GM21423 (cell line): ENCODE results near the gene DENND4B.

ENCODE experiments used
- ATAC-seq: cut with Tn5 transposase; IDR thresholded peaks from one replicate; pipeline ENCODE4 v1.9.1; 2021; ENCODE audit warnings: mild to moderate bottlenecking, moderate library complexity; ENCODE audit not compliant: unreplicated experiment

Gene DENND4B

DNA sequence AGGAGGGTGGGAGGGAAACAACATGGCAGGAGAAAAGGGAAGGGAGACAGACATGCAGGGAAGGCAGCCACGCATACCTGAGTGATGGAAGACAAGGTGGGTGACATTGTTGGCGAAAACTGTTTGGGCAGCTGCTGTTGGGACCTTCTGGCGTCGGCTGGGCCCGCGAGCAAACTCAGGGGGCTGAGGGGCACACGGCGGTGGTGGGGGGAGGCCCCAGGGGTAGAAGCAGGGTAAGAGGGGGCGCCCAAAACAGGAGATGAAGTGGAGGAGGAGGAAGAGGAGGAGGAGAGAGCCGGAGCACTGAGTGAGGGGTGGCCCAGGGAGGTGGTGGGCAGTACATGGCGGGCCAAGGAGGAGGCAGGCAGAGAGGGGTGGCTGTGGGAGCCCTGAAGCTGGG lies 4.7 kb upstream of the DENND4B start:
- ATAC-seq = no peak

DNA sequence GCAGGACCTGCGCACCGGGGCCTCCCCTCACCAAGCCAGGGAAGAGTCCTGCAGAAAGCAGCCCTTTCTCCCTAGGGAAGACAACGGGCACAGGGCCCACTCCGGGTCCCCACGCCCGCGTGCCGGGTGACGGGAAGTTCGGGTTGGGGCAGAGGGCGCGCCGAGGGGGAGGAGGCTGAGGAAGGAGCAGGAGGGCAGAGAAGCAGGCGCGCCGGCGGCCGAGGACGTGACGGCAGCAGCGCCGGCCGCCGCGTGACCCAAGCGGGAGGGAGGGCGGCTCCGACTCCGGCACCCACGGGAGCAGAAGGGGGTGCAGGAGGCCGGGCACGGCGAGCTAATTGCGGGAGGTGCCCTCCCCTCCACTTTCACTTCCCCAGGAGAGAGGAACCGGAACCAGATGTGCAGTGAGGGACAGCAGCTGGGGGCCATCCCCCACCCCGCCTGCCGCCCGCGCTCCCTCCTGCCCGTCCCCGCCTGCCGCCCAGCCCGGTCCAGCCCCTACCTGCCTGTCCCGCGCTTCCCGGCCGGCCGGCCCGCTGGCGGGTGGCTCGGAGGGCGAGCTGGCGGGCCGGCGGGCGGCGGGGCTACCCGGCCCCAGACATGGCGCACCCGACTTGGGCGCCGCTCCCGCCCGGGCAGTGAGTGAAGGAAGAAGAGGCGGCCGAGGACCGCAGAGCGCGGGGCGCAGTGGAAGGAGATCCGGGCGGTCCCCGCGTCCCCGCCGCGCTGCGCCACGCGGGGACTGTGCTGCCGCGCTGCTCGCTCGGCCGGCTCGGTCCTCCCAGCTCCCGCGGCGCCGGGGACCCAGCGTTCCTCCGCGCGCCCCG lies 510 bp downstream of the DENND4B start:
- peak; percentile 67 for ATAC-seq

DNA sequence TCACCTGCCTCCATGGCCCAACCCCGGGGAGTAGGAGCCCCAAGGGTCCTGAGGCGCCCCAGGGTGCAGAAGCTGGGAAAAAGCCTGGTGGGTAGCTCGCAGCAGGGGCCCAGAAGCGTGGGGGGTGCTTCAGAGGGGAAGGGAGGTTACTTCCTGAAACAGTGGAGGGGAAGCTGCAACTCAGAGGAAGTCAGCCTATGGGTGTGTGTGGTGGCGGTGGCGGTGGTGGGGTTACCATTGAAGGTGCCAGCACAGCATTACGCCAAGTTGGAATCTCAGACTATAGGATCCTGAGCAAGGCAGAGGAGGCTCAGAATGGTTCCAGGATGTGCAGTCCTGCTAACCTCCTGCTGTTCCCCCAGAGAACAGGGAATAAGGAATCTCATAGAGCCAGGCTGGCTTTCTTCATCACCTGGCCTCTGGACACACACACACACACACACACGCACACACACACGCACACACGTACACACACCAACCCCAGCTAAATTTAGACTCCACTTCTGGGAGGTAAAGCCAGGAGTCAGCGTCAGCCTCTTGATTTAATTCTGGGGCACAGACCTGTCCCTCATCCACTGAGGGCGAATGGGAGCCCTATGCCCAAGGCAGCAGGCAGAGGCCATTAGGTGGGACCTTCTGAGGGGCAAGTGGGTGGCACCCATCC lies 1.3 kb downstream of the DENND4B start:
- no peak for ATAC-seq

DNA sequence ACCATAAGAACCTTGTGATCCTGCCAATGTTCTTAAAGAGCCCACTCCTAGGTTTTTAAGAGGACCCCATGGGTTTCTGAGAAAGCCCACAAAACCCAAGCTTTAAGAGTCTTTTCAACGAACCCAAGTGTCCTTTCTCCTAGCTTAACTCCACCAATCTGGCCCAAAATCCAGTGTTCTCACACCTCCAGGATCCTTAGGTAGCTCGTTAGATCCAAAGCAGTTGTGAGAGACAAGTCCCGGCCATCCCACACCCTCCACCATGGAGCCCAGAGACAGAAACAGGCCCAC lies 1.7 kb downstream of the DENND4B start:
- ATAC-seq = no peak

DNA sequence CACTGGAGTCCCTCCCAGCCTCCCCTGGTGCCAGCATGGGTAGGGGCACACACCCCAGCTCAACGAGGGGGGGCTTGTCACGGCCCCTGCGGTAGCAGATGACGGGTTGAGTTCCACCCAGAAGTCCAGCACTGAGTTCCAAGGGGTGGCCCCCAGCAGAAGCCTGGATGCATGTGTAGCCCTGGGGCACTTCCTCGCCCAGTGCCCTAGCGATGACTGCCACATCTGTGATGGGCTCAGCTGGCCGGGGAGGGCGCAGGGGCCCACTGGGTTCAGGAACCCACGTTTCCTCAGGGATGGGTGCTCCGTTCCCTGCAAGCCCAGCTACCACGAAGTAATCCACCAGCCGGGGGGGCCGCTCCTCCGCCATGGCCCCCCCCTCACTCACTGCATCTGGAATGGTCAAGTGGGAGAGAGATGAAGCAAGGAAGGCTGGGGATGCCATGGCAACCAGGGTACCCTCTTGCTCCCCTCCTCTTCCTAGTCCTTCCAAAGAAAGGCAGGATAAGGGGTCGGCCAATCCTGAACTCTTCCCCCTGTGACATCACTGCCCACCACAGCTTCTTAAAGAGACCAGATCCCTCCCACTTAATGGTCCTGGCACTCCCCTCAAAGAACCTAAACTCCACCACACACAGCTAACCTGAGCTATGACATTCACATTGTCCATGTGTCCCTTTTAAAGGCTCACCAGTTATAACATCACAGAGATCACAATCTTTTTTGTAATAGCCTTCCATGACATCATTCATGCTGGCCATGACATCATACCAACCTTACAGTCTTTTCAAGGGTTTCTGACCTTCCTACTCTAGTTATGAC lies 2.3 kb downstream of the DENND4B start:
- no peak for ATAC-seq

DNA sequence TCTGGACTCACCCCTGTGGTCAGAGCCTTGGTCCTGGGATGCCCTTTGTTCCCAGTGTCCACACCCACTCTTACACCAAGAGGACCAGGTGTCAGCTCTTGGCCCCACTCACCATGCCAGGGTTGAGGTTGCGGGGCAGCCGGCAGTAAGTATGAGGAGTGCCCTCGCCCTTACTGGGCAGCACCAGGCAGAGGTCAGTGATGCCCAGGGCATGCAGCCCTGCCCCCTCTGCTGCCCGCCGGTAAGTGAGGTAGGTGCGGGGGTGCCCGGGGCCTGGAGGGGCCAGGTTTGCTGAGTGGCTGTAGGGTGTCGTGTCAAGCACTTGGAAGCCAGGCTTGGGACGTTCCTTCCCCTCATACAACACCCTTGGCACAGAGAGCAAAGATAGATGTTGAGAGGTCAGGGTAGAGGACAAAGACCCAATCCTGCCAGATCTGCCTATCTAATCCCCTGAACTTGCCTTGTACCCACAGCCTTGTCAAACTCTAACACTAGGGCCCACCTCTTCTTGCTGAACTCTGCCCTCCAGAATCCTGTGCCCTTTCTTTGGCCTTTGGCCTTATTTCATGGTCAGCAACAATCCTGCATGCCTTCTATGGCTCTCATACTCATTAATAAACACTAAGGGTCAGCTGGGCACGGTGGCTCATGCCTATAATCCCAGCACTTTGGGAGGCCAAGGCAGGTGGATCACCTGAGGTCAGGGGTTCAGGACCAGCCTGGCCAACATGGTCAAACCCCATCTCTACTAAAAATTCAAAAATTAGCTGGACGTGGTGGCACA lies 3.6 kb downstream of the DENND4B start:
- no peak for ATAC-seq

DNA sequence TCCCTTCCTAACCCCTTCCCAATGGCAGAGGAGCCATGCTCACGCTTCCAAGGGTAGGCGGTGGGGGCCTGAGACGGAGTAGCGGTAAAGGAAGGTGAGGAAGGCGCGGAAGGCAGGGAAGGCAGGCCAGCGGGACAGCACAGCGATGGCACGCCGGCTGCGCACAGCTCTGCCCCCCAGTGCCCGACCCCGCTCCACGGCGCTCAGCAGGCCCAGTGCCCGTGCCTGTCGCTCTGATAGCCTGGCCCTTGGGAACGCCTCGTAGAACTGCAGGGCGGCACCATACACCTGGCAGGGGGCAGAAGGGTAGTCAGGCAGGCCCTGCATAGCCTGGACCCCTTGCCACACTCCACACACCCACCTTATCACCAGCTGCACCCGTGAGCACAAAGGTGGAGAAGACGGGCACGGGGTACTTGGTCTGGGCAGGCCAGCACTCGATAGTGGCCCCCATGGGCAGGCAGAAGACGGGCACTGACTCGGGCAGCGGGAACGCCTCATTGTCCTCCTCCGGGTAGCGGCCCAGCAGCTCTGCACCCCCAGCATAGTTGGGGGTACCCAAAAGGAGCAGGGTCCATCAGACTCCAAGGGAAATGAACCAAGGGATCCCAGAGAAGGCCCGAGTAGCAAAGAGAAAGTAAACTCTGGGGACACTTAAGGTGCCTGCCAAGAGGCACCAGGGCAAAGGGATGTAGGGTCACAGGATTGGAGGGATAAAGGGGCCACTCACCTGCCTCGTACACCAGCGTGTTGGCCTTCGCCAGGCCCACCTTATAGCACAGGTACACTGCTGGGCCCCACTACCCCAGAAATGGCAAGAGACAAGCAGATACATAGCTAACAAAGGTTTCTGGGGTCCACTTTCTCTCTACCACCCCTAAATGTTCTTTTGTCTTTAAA lies 4.4 kb downstream of the DENND4B start:
- no peak for ATAC-seq

DNA sequence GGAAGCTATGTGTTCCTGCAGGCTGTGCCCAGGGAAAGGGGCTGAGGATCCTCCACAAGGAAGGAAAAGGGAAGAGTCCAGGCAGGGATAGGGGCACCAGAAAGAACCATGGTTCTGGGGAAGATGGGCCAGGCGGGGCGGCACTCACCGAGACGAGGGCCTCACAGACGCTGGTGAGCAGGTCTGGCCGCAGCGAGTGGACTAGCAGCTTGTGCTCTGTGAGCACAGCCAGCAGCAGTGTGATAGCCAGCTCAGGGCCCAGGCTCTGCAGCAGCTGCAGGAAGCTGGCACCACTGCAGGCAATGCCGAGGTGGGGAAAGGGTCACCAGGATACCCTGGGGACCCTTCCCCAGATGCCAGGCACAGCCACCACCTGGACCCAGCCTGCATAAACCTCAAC lies 5.8 kb downstream of the DENND4B start:
- no peak for ATAC-seq

DNA sequence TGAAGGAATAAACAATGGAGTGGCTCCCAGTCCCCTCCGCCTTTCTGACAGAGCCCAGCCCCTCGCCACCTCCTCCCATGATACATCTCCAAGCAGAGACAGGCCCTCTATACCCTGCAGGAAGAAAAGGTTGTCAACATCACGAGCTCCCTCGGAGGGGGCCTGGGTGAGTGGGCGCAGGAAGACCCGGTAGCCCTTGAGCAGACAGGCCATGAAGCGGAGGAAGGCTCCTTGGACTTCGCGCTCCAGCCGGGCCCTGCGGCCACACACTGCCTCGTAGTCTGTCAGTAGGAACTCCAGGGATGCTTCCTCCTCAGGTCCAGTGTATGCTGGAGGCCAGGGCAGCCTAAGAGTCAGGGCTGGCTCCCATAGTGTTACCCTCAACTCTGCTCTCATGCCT lies 7.0 kb downstream of the DENND4B start:
- no peak for ATAC-seq

DNA sequence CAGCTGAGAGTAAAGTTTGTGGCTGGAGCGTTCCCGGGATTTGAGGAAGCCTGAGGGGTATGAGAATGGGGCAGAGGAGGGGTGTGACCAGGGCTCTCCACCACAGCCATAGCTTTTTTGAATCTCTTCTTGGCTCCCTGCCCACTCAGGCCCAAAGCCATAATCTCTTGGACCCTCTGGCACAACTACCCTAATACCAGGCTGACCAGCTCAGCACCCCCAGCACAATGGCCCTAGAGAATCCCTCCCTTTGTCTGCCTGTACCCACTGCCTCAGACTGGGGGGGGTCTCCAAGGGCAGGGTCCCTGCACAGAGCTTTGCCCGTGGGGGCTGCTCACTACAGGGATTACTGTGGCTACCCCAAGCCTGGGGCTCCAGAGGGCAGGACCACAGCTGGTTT lies 7.5 kb downstream of the DENND4B start:
- ATAC-seq = no peak

DNA sequence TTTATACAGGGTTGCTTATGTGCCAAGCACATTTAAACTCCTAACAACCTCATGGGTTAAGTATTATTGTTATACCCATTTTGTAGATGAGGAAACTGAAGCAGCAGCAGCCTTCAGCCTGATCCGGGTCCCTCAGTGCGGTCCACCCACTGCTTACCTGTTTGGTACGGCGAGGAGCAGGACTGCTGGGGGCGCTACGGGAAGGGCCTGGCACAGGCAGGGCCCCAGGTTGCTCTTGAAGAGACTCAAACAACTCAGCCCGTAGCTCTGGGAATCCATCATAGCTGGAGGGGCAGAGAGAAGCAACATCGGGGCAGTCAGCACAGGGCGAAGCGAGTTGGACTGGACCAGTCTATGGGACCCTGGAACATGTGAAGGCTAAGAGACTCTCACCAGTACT lies 9.2 kb downstream of the DENND4B start:
- ATAC-seq = no peak

DNA sequence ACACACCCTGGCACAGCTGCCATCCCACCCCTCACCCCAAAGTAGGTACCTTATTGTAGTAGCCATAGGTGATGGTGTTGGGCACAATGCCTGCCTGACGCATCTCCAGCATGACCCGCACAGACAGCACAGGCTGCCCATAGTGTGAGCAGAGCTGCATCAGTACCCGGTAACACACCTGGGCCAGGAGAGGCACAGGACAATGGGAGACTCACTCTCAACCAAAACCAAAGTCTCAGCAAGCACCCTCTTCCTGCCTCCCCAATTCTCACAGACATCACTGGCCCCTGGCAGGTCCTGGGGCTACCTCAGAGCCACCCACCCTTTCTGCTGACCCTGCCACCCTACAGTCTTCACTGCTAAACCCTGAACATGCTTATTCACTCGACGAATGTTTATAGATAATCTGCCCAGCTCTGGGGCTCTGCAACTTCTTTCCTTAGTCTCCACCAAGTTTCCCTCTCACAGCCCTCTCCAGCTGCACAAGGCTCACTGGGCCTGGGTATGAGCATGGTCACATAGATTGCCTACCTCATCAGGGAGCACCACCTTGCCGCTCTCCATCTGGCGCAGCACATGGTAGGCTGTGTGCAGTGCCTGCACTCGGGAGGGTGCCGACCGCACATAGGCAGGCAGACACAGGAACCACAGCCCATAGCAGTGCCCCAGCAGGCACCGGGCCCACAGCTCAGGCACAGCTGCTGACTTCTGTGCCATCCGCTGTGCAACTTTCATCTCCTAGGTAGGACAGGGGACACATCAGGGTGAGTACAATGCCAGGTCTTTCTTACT lies 10.3 kb downstream of the DENND4B start:
- no peak for ATAC-seq

DNA sequence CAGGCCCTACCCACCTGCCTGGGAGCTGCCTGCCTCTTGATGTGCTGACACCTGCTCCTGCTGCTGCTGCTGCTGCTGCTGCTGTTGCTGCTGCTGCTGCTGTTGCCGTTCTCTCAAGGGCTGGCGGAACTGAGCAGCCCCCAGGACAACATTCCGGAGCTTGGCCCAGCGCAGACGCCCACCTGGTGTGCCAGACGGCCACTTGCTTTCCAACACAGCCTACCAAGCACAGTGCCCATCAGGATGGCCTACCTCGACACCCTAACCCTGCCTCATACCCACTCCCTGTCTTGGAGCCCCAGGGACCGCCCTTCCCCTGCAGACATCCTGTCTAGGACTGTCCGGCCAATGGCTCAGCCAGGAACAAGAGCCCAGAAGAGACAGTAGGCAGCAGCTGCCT lies 11.8 kb downstream of the DENND4B start:
- ATAC-seq = no peak

DNA sequence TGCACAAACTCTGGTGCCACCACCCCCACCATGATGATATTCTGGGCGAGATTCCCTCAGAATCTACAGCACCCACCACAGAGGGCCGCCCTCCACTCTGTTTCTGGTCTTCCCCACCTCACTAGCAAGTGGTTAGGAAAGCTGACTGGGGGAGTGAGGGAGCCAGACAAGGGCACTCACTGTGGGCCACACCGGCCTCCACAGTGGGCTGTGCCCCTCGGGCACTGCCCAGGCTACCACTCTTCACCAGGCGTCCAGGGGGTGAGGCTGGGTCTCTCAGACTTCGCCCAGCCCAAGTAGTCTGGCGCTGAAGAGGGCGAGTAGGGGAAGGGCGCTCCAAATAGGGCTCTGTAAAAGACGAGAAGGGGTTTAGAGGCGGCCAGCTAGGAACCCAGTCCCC lies 12.6 kb downstream of the DENND4B start:
- ATAC-seq = no peak

DNA sequence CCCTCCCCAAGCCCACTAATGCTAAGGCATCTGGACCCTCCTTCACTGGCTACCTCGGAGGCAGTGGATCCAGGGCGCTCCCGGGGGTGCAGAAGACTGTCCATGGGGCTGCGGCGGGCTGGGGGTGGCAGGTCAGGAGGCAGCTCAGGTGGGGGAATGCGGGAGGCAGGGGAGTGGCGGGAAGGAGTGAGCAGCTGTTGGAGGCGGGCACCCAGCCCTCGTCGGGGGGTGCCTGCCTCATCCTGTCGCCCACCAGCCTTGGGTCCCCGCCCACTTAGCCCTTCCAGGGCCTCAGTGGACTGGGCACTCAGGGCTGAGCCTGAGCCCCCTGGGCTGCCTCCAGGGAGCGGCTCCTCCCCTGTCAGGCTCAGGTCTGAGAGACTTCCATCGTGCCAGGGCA lies 13.1 kb downstream of the DENND4B start:
- ATAC-seq = no peak

DNA sequence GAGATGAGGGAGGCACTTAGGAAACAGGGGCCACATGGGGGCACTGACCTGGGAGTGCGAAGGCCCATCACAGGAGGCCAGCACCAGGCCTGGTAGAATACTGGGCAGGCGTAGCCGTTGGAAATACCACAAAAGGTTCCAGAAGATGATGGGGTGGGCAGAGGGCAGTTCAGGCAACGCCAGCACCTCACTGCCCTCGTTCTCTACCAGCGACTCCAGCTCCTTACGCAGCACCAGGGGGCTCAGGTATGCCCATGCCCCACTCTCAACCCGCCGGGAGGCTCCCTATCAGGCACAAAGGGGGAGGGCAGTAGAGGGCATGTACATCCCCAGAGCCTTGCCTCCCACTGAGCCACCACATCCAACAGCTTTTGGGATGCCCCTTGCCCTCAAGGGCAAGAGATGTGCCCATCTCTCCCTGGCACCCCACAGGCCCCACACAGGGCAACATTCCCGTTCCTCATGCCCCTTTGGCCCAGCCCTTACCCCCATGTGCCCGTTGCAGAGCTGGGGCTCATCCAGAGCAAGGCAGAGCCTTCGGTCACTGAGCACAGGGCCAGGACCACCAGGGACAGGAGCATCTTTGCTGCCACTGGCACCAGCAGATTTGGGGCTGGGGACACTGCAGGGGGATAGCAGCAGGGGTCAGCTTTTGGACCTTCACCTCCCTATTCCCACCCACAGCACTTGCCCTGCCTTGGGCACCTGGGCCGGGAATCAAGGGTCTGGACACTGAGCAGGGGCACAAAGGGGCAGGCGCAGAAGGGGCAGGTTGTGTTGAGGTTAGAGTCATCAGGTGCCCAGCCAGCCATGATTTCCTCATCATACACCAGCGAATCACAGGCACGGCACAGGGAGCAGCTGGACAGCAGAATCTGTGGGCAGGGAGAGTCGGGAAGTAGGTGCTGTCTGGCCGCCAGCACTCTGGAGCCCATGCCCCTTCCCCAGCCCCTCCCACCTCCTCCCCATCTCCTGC lies 14.1 kb downstream of the DENND4B start:
- no peak for ATAC-seq

DNA sequence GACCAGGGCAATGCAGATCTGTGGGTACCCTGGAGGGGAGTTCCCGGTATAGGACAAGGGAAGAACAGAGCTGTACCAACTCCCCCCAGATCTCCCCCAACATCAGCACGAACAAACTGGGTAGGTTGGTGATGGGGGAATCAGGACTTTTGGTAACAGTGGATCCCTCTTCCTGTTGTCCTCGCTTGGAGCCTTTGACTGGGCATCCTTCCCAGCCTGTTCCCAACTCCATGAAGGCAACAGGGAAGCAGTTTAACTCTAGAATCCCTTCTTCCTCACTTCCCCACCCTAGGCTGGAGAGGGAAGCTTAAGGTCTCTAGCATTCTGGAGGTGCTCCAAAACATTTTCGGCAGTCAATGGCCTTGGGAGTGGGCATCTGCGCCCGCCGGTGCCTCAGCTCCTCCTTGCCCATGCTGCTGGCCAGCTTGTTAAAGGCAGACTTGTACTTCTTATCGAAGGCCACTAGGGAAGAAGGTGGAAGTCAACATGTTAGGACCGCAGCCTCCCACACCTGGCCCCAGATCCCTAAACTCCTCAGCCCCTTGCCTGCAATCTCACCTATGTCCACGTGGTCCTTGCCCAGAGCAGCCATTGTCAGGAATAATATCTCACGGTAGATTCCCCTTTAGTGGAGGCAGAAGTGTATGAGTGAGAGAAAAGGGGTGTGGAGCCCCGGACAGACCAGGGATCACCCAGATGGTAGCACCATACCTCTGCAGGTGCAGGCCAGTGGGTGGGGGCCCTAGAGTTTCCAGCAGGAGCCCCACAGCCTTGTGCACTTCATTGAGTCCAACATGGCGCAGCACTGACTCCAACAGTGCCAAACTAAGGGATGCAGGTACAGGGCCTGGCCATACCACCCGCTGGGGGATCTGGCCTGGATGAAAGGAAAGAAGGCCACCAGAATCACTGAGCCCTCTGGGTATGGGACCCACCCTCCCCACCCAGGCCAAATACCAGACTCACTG lies 16.3 kb downstream of the DENND4B start:
- no peak for ATAC-seq
